HCT116 (cell line): Measurements from ENCODE around the gene WDR74. TPM values are rescaled to one million over a fixed set of nuclear protein-coding genes. Genes with fewer than 3 reads are reported as not detected.

Experiments used
- ATAC-seq: fragments of 200-7000 bp; cut with Tn5 transposase; 2 replicates; pipeline ENCODE4 v1.9.1; 2020; ENCODE audit warnings: mild to moderate bottlenecking, moderate library complexity
- BruUV-seq: library from RNA; stranded (reverse); fragments of 400-500 nt; replicated peaks from 2 replicates; lab custom pipeline; 2021; lab: Mats Ljungman, UMichigan
- CTCF ChIA-PET: fragments of 300-600 bp; sonication (Branson Sonifier 250); formaldehyde crosslinking; loops from one replicate; lab custom pipeline; 2021; ENCODE audit warnings: antibody characterized with exemption; lab: Charles Lee
- POLR2A ChIA-PET: fragments of 300-600, 350-600 bp; sonication (Branson Sonifier 250); formaldehyde crosslinking; loops from one replicate; lab custom pipeline; 2021; ENCODE audit warnings: antibody characterized with exemption; lab: Charles Lee
- RAD21 ChIA-PET, 2 experiments: fragments of 300-600 bp; sonication (Branson Sonifier 250); formaldehyde crosslinking; loops; one replicate each; lab custom pipeline; 2023; ENCODE audit warnings: low total read pairs in 2 of 2; ENCODE audit not compliant: uncharacterized antibody in 2 of 2, unreplicated experiment in 2 of 2, low non-redundant PET in 1 of 2; lab: Charles Lee
- DNase-seq: peaks from one replicate; pipeline ENCODE4 v3.0.0-alpha.2; 2010; ENCODE audit warnings: low read depth, low spot score
- H2AFZ ChIP-seq: fragments of 200-600 bp; shearing (Covaris generic), sonication (generic); 2 replicates; pipeline ENCODE4 v1.6.1; 2017; ENCODE audit warnings: low read depth, mixed run types, mixed read lengths, antibody characterized with exemption, low read length; ENCODE audit not compliant: poor library complexity, severe bottlenecking
- H3K27ac ChIP-seq: 2 replicates; pipeline ENCODE4 v1.5.1; 2012; ENCODE audit warnings: low read depth, low read length
- H3K27me3 ChIP-seq: fragments of 200-600 bp; sonication (generic); 2 replicates; pipeline ENCODE4 v1.6.1; 2016; ENCODE audit warnings: mixed run types, low read length, mixed read lengths; ENCODE audit not compliant: insufficient read depth
- H3K36me3 ChIP-seq, 2 experiments: fragments of 200-500 bp in 1 of 2; fragments of 200-600 bp in 1 of 2; sonication (Bioruptor generic) in 1 of 2; sonication (generic) in 1 of 2; 2 replicates each; pipeline versions ENCODE4 v1.5.1 to v1.6.1; 2014 to 2016; ENCODE audit warnings: low read length in 2 of 2, inconsistent platforms in 1 of 2, mixed read lengths in 1 of 2, mixed run types in 1 of 2; ENCODE audit not compliant: insufficient read depth in 2 of 2, control insufficient read depth in 1 of 2
- H3K4me1 ChIP-seq, 2 experiments: fragments of 200-600 bp in 1 of 2; sonication (generic) in 1 of 2; 2 replicates each; pipeline versions ENCODE4 v1.5.1 to v1.6.1; 2012 to 2017; ENCODE audit warnings: low read length in 2 of 2, inconsistent platforms in 1 of 2, mild to moderate bottlenecking in 1 of 2, mixed read lengths in 1 of 2, mixed run types in 1 of 2, moderate library complexity in 1 of 2; ENCODE audit not compliant: insufficient read depth in 2 of 2, control insufficient read depth in 1 of 2
- H3K4me2 ChIP-seq: fragments of 200-600 bp; sonication (generic); 2 replicates; pipeline ENCODE4 v1.6.1; 2017; ENCODE audit warnings: mixed run types, low read length, mixed read lengths
- H3K4me3 ChIP-seq, 2 experiments: fragments of 200-600 bp in 1 of 2; sonication (generic) in 1 of 2; replicated peaks in 1 of 2; 2 replicates each; pipeline ENCODE4 v1.5.1; 2011 to 2016; ENCODE audit warnings: low read length in 2 of 2, control low read depth in 1 of 2, low read depth in 1 of 2, mild to moderate bottlenecking in 1 of 2, mixed read lengths in 1 of 2, mixed run types in 1 of 2
- H3K79me2 ChIP-seq: fragments of 200-600 bp; sonication (generic); 2 replicates; pipeline ENCODE4 v1.6.1; 2017; ENCODE audit warnings: mild to moderate bottlenecking, mixed run types, low read length, moderate library complexity, mixed read lengths; ENCODE audit not compliant: insufficient read depth
- H3K9ac ChIP-seq: fragments of 200-600 bp; sonication (generic); 2 replicates; pipeline ENCODE4 v1.6.1; 2016; ENCODE audit warnings: low read length, mixed read lengths
- H3K9me2 ChIP-seq: fragments of 200-600 bp; sonication (generic), shearing (Covaris generic); 2 replicates; pipeline ENCODE4 v1.6.1; 2017; ENCODE audit warnings: mixed run types, mild to moderate bottlenecking, moderate library complexity; ENCODE audit not compliant: insufficient read depth
- H3K9me3 ChIP-seq, 2 experiments: fragments of 200-500 bp in 1 of 2; fragments of 200-600 bp in 1 of 2; sonication (Bioruptor generic) in 1 of 2; sonication (generic) in 1 of 2; 2 replicates each; pipeline ENCODE4 v1.6.1; 2014 to 2017; ENCODE audit warnings: low read length in 2 of 2, mixed read lengths in 2 of 2, inconsistent platforms in 1 of 2, low read depth in 1 of 2, mild to moderate bottlenecking in 1 of 2, mixed run types in 1 of 2, moderate library complexity in 1 of 2; ENCODE audit not compliant: control insufficient read depth in 1 of 2, insufficient read depth in 1 of 2
- H4K20me1 ChIP-seq: fragments of 200-600 bp; sonication (generic), shearing (Covaris generic); 2 replicates; pipeline ENCODE4 v1.6.1; 2017; ENCODE audit warnings: mixed run types, mild to moderate bottlenecking, moderate library complexity; ENCODE audit not compliant: insufficient read depth
- CEBPB ChIP-seq: IDR thresholded peaks from 2 replicates; pipeline ENCODE4 v1.6.1; 2012; ENCODE audit warnings: low read depth
- EZH2 ChIP-seq: fragments of 200-600 bp; sonication (generic); IDR thresholded peaks from 2 replicates; pipeline ENCODE4 v1.6.1; 2017; ENCODE audit warnings: antibody characterized with exemption, mixed run types
- EZH2phosphoT487 ChIP-seq: fragments of 200-600 bp; IDR thresholded peaks from 2 replicates; pipeline ENCODE4 v1.6.1; 2018; ENCODE audit warnings: antibody characterized with exemption, borderline replicate concordance
- JUND ChIP-seq: IDR thresholded peaks from 2 replicates; pipeline ENCODE4 v1.6.1; 2012
- MAX ChIP-seq: IDR thresholded peaks from 2 replicates; pipeline ENCODE4 v1.6.1; 2012
- POLR2A ChIP-seq: IDR thresholded peaks from 2 replicates; pipeline ENCODE4 v1.7.0; 2011; ENCODE audit warnings: borderline replicate concordance; ENCODE audit not compliant: insufficient read depth, insufficient read length; ENCODE audit errors: extremely low read depth
- RAD21 ChIP-seq: IDR thresholded peaks from 2 replicates; pipeline ENCODE4 v1.6.1; 2012; ENCODE audit warnings: low read depth, mild to moderate bottlenecking
- REST ChIP-seq: IDR thresholded peaks from 2 replicates; pipeline ENCODE4 v1.6.1; 2012; ENCODE audit warnings: low read depth
- SIN3A ChIP-seq: IDR thresholded peaks from 2 replicates; pipeline ENCODE4 v1.6.1; 2012; ENCODE audit warnings: low read depth
- SP1 ChIP-seq: IDR thresholded peaks from 2 replicates; pipeline ENCODE4 v1.6.1; 2012; ENCODE audit warnings: low read depth
- ZFX ChIP-seq: fragments of 450-650 bp; IDR thresholded peaks from 2 replicates; pipeline ENCODE4 v1.6.1; 2017
- ZNF274 ChIP-seq: fragments of 200-500 bp; sonication (Bioruptor generic); IDR thresholded peaks from 2 replicates; pipeline ENCODE4 v1.6.1; 2014; ENCODE audit warnings: mild to moderate bottlenecking, low read depth, low read length, inconsistent platforms
- intact Hi-C: fragments of 100-400 bp; cut with micrococcal nuclease; formaldehyde crosslinking; loops from 2 replicates; pipeline ENCODE4 v1.10.0; 2022
- total RNA-seq: library from RNA; stranded (reverse); gene quantifications from one replicate; pipeline ENCODE4 v1.2.1, GENCODE V29; 2021; ENCODE audit not compliant: unreplicated experiment
- TF ChIP-seq, protein P1 (sequence below): IDR thresholded peaks from 2 replicates; pipeline ENCODE4 v1.6.1; 2011; ENCODE audit warnings: mild to moderate bottlenecking, low read length, moderate library complexity; ENCODE audit not compliant: insufficient replicate concordance; ENCODE audit errors: extremely low read depth
- TF ChIP-seq, protein P2 (sequence below), 3 experiments: fragments of 200-600 bp in 1 of 3; sonication (generic) in 1 of 3; IDR thresholded peaks in 2 of 3; conservative IDR thresholded peaks in 1 of 3; 2 replicates each; pipeline ENCODE4 v1.5.1; 2012 to 2017; ENCODE audit warnings: low read depth in 2 of 3, low read length in 2 of 3, antibody characterized with exemption in 1 of 3, borderline replicate concordance in 1 of 3, control low read depth in 1 of 3, mild to moderate bottlenecking in 1 of 3, mixed read lengths in 1 of 3, mixed run types in 1 of 3, moderate library complexity in 1 of 3; ENCODE audit not compliant: insufficient read depth in 1 of 3

WDR74 gene
- total RNA-seq, 1 experiment from 2014 or later: 111 TPM

DNA sequence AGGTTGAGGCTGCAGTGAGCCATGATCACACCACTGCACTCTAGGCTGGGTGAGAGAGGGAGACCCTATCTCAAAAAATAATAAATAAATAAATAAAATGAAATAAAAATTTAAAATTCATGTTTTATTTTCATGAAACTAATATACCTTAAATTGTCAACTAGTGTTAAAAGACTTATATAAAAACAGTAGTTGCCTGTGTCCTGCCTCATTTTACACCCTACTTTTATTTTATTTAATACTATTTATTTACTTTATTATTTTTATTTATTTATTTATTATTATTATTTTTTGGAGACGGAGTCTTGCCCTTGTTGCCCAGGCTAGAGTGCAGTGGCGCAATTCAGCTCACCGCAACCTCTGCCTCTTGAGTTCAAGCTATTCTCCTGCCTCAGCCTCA, 4.8 kb upstream of the WDR74 start:
- TF ChIP-seq MAX: no peak
- no peak for TF ChIP-seq SIN3A
- no peak for TF ChIP-seq EZH2phosphoT487
- no peak for TF ChIP-seq POLR2A
- TF ChIP-seq SP1: no peak
- no peak for TF ChIP-seq ZFX
- TF ChIP-seq, protein P1, sequence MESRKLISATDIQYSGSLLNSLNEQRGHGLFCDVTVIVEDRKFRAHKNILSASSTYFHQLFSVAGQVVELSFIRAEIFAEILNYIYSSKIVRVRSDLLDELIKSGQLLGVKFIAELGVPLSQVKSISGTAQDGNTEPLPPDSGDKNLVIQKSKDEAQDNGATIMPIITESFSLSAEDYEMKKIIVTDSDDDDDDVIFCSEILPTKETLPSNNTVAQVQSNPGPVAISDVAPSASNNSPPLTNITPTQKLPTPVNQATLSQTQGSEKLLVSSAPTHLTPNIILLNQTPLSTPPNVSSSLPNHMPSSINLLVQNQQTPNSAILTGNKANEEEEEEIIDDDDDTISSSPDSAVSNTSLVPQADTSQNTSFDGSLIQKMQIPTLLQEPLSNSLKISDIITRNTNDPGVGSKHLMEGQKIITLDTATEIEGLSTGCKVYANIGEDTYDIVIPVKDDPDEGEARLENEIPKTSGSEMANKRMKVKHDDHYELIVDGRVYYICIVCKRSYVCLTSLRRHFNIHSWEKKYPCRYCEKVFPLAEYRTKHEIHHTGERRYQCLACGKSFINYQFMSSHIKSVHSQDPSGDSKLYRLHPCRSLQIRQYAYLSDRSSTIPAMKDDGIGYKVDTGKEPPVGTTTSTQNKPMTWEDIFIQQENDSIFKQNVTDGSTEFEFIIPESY: no peak
- TF ChIP-seq, protein P2, sequence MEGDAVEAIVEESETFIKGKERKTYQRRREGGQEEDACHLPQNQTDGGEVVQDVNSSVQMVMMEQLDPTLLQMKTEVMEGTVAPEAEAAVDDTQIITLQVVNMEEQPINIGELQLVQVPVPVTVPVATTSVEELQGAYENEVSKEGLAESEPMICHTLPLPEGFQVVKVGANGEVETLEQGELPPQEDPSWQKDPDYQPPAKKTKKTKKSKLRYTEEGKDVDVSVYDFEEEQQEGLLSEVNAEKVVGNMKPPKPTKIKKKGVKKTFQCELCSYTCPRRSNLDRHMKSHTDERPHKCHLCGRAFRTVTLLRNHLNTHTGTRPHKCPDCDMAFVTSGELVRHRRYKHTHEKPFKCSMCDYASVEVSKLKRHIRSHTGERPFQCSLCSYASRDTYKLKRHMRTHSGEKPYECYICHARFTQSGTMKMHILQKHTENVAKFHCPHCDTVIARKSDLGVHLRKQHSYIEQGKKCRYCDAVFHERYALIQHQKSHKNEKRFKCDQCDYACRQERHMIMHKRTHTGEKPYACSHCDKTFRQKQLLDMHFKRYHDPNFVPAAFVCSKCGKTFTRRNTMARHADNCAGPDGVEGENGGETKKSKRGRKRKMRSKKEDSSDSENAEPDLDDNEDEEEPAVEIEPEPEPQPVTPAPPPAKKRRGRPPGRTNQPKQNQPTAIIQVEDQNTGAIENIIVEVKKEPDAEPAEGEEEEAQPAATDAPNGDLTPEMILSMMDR (IDR thresholded peaks at IDR 0.05 in 2 of 3, conservative IDR thresholded peaks at IDR 0.05 in 1 of 3; ENCODE audit: borderline replicate concordance in 1 of 3, insufficient read depth in 1 of 3, low read depth in 2 of 3, low read length in 2 of 3): no peak
- no peak for TF ChIP-seq REST
- no peak for TF ChIP-seq CEBPB
- no peak for TF ChIP-seq ZNF274
- no peak for TF ChIP-seq RAD21
- TF ChIP-seq EZH2: no peak
- no peak for TF ChIP-seq JUND
- Histone ChIP-seq H3K27me3 (no peaks in the 10 kb centered on the region), H3K4me1 (peaks cover 6 to 28% of the 10 kb centered on the region in 2 experiments; a peak in 3 of 4 replicates), H3K36me3 (no peaks in the 10 kb centered on the region), H3K27ac (no peak overlapping the region), H3K9me2 (no peaks in the 10 kb centered on the region), H3K79me2 (peaks cover 4% of the 10 kb centered on the region), H2AFZ (no peak overlapping the region), H3K4me2 (no peak overlapping the region), H4K20me1 (no peaks in the 10 kb centered on the region), H3K9me3 (no peaks in the 10 kb centered on the region), H3K4me3 (no peak overlapping the region), H3K9ac (no peak overlapping the region)
- no TSS peak for BruUV-seq
- RAD21 ChIA-PET: no interaction called here
- POLR2A ChIA-PET: interaction anchor here (1.4 to 3.5 kb wide), 2 partner anchors 12 to 35 kb away, joined by 3 to 30 read pairs; no protein-coding TSS in a partner anchor
- CTCF ChIA-PET: no interaction called here
- DNase-seq: no peak
- ATAC-seq: no peak
- intact Hi-C loops: loop anchor here (5.0 kb wide), 1 partner anchor 287 kb away; no protein-coding TSS in a partner anchor
